Right lobe of liver (tissue), 6 donors: ENCODE results near the gene AKT3. TPM values are rescaled to one million over a fixed set of nuclear protein-coding genes. Genes with fewer than 3 reads are reported as not detected.
A peak's percentile ranks its signal among the peaks of the same experiment; 100 is the strongest.

Experiments used
- ATAC-seq, 4 donors: fragments of 200-7000 bp; cut with Tn5 transposase; one replicate each; pipeline ENCODE4 v1.9.1; 2020; ENCODE audit warnings: mild to moderate bottlenecking in 4 of 4, moderate library complexity in 4 of 4
- DNase-seq, 3 donors: peaks; one replicate each; pipeline ENCODE4 v3.0.0-alpha.2; 2020
- H3K27ac ChIP-seq, 3 donors: fragments of 200-600 bp; one replicate each; pipeline ENCODE4 v1.8.0; 2022
- H3K27me3 ChIP-seq, 2 donors: fragments of 200-600 bp; one replicate each; pipeline ENCODE4 v1.8.0; 2022
- H3K36me3 ChIP-seq, 4 donors: fragments of 200-600 bp; sonication (generic) in 1 of 4; one replicate each; pipeline versions ENCODE4 v1.5.1 to v1.8.0; 2017 to 2022; ENCODE audit warnings: control low read depth in 1 of 4
- H3K4me1 ChIP-seq, 4 donors: fragments of 200-600 bp; sonication (generic) in 1 of 4; one replicate each; pipeline versions ENCODE4 v1.5.1 to v1.8.0; 2017 to 2022; ENCODE audit warnings: control low read depth in 1 of 4
- H3K4me3 ChIP-seq, 3 donors: fragments of 200-600 bp; one replicate each; pipeline ENCODE4 v1.8.0; 2022
- H3K9me3 ChIP-seq, 4 donors: fragments of 200-600 bp; sonication (generic) in 1 of 4; one replicate each; pipeline versions ENCODE4 v1.5.1 to v1.8.0; 2017 to 2022; ENCODE audit warnings: control low read depth in 1 of 4
- POLR2A ChIP-seq: fragments of 450-650 bp; IDR thresholded peaks from one replicate; pipeline ENCODE4 v1.6.1; 2017; ENCODE audit warnings: antibody characterized with exemption, mild to moderate bottlenecking
- WGBS: methylation state at CpG from one replicate; pipeline ENCODE4 v1.1.6; 2018; ENCODE audit warnings: low coverage, low lambda C conversion rate; ENCODE audit not compliant: insufficient coverage; ENCODE audit errors: missing lambda C conversion rate; 5-methylcytosine and 5-hydroxymethylcytosine counted together
- intact Hi-C, 2 donors: fragments of 100-400 bp; cut with DNase I; formaldehyde crosslinking; loops; one replicate each; pipeline versions ENCODE4 v1.11.2 to v1.14.1; 2022
- total RNA-seq, 6 experiments: library from RNA; depleted of rRNA in 2 of 6; stranded (reverse); fragments of >200 nt in 2 of 6; fragmentation: NEBNext Ultra II Directional in 3 of 6; extraction: Animal tissue kit (Norgen Biotek cat#: 25700) in 3 of 6; gene quantifications; one replicate each; pipeline versions ENCODE4 v1.1.0 to v1.2.4, GENCODE V29; 2016 to 2023
- TF ChIP-seq, protein P1 (sequence below), 4 donors: fragments of 200-600 bp in 3 of 4; fragments of 450-650 bp in 1 of 4; IDR thresholded peaks; one replicate each; pipeline versions ENCODE4 v1.5.1 to v1.8.0; 2016 to 2022; ENCODE audit warnings: antibody characterized with exemption in 4 of 4, mild to moderate bottlenecking in 2 of 4
- donor health status: DM: no; HTN: yes; CAD: no.
- donor health status: DM: no; HTN: no; CAD: no.
- donor health status: DM: no; HTN: no; CAD: no.
- donor health status: DM: no; HTN: yes; CAD: no.
- donor health status: DM: no; HTN: yes; CAD: no.

Gene AKT3
- total RNA-seq, 6 experiments from 2014 or later: 4.9 to 9.6 (median 6.8) TPM

DNA sequence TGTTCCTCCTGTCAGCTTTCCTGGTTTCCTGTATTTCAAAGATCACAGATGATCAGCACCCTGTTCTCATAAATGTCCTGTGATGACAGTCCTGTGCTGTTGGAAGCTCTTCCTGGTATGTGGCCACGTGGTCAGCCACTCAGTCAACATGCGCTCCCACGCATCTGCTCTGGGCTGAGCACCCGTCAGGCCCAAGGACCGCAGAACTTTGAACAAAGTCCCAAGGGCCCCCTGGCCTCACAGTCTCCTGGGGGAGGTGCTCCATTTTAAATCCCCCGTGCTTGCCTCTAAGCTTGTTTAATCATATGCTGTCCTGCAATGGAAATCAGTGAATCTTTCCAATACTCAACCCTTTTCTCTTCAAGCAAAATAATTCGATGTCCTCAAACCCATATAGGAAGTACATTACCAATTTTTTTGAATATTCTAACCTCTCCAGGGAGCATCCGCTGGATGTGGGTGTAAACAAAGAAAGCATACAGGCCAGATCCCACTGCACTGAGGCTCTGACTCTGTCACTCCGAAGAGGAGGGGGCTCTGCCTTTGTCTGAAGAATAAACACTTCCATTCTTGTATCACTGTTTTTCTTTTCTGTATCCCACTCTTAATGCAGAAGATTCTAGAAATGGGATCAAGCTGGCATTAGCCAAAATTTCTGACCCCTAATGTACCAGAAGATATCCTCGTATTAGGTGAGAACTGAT lies 343.9 kb downstream of the AKT3 start:
- Histone ChIP-seq H3K4me1 (peaks cover 0 to 10% (median 4%) of the 10 kb centered on the region in 4 donors), H3K27me3 (no peaks in the 10 kb centered on the region), H3K9me3 (no peaks in the 10 kb centered on the region), H3K4me3 (no peak overlapping the region), H3K36me3 (no peaks in the 10 kb centered on the region), H3K27ac (peak overlapping the region; percentile 31 to 54 (median 49))
- DNase-seq (peak; percentile 85 to 88 (median 87)), ATAC-seq (peak; percentile 93 to 98 (median 94))
- 54% methylated on average over 6 of the region's 10 CpGs for WGBS
- intact Hi-C loops: no loop called here
- TF ChIP-seq, protein P1, sequence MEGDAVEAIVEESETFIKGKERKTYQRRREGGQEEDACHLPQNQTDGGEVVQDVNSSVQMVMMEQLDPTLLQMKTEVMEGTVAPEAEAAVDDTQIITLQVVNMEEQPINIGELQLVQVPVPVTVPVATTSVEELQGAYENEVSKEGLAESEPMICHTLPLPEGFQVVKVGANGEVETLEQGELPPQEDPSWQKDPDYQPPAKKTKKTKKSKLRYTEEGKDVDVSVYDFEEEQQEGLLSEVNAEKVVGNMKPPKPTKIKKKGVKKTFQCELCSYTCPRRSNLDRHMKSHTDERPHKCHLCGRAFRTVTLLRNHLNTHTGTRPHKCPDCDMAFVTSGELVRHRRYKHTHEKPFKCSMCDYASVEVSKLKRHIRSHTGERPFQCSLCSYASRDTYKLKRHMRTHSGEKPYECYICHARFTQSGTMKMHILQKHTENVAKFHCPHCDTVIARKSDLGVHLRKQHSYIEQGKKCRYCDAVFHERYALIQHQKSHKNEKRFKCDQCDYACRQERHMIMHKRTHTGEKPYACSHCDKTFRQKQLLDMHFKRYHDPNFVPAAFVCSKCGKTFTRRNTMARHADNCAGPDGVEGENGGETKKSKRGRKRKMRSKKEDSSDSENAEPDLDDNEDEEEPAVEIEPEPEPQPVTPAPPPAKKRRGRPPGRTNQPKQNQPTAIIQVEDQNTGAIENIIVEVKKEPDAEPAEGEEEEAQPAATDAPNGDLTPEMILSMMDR (IDR thresholded peaks at IDR 0.05): no peak
- no peak for TF ChIP-seq POLR2A

DNA sequence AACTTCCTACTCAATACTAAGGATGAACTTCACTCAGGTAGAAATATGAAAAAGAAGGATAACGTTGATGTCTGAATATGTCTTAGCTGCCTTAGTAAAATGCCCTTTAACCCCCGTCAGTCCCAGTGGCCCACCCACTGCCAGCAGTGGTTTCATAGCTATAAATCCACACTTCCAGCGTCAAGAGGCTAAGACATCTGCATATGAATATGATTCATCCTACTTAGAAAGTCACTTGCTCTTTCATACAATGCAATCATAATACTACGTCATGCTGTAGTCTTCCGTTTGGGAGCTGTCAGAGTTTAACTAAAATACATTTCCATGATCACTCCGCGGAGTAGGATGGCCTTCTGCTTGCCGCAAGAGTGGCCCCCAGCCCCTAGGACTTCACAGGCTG lies 346.9 kb downstream of the AKT3 start:
- peaks cover 0 to 31% (median 9%) of the 10 kb centered on the region in 4 donors for H3K4me1 ChIP-seq
- whole genome bisulfite sequencing: 93% methylated on average over 8 of the region's 8 CpGs
- H3K9me3 ChIP-seq: no peaks in the 10 kb centered on the region
- intact Hi-C loops: no loop called here
- ATAC-seq (no peak), DNase-seq (no peak)
- no peak overlapping the region for H3K4me3 ChIP-seq
- H3K36me3 ChIP-seq: no peaks in the 10 kb centered on the region
- H3K27ac ChIP-seq: no peak overlapping the region
- no peaks in the 10 kb centered on the region for H3K27me3 ChIP-seq
- TF ChIP-seq, protein P1 (IDR thresholded peaks at IDR 0.05): no peak
- no peak for TF ChIP-seq POLR2A

DNA sequence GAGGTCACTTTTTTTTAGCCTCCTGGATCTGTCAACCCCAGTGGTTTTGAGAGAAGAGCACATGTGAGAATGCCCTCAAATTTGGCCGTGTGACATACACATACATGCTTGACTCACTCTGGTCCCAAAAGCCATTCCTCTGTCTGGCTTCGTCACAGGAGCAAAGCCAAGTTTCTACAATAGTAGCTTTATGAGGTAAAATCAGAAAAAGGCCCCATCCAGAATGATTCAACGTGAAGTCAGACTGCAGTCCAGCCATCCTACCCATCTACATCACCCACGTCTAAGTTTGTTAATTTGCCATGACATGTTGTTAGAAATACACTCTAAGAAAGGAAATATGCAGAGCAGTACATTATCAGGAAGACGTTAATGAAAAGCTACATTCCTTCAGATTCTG lies 349.0 kb downstream of the AKT3 start:
- intact Hi-C loops: no loop called here
- H3K9me3 ChIP-seq: no peaks in the 10 kb centered on the region
- 86% methylated on average over 5 of the region's 5 CpGs for WGBS
- H3K4me3 ChIP-seq: no peak overlapping the region
- H3K36me3 ChIP-seq: no peaks in the 10 kb centered on the region
- ATAC-seq (no peak), DNase-seq (no peak)
- H3K27ac ChIP-seq: no peak overlapping the region
- peaks cover 0 to 35% (median 9%) of the 10 kb centered on the region in 4 donors for H3K4me1 ChIP-seq
- no peak for TF ChIP-seq POLR2A
- TF ChIP-seq, protein P1 (IDR thresholded peaks at IDR 0.05): no peak
- no peaks in the 10 kb centered on the region for H3K27me3 ChIP-seq

DNA sequence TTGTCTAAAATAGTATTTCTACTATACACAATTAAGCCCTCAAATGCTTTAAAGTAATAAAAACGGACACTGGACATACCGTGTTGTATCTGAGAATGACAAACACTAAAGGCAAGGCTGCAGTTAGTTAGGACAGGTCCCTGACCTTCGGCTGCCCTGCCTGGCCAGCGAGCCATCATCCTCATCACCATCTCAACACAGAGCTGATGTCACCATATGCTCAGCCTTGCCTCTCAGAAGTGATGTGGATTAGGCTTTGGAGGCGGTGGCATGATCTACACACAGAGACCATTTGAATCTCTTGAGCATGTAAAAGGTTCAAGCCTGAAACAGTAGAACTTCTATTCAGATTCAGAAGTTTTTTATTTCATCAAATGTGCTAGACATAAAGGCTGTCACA lies 349.5 kb downstream of the AKT3 start:
- TF ChIP-seq, protein P1 (IDR thresholded peaks at IDR 0.05): no peak
- H3K36me3 ChIP-seq: no peaks in the 10 kb centered on the region
- no peaks in the 10 kb centered on the region for H3K27me3 ChIP-seq
- H3K4me1 ChIP-seq: peaks cover 0 to 34% (median 8%) of the 10 kb centered on the region in 4 donors
- no peak overlapping the region for H3K27ac ChIP-seq
- DNase-seq (no peak), ATAC-seq (peak in 1 of 4 donors; percentile 11)
- WGBS: 93% methylated on average over 4 of the region's 5 CpGs
- H3K9me3 ChIP-seq: no peaks in the 10 kb centered on the region
- H3K4me3 ChIP-seq: no peak overlapping the region
- intact Hi-C loops: no loop called here
